Measurements from ENCODE around the gene TIMP3.

Gene TIMP3

GRCh38 chr22:32819120-32819519 lies 17.6 kb downstream of the TIMP3 start:
- H3K27ac ChIP-seq, result no peak overlapping the region
- in situ Hi-C loops (cut with HindIII; ENCODE audit: low pct_ligation_motif_present, low sequenced_read_pairs), result no loop called here

DNA sequence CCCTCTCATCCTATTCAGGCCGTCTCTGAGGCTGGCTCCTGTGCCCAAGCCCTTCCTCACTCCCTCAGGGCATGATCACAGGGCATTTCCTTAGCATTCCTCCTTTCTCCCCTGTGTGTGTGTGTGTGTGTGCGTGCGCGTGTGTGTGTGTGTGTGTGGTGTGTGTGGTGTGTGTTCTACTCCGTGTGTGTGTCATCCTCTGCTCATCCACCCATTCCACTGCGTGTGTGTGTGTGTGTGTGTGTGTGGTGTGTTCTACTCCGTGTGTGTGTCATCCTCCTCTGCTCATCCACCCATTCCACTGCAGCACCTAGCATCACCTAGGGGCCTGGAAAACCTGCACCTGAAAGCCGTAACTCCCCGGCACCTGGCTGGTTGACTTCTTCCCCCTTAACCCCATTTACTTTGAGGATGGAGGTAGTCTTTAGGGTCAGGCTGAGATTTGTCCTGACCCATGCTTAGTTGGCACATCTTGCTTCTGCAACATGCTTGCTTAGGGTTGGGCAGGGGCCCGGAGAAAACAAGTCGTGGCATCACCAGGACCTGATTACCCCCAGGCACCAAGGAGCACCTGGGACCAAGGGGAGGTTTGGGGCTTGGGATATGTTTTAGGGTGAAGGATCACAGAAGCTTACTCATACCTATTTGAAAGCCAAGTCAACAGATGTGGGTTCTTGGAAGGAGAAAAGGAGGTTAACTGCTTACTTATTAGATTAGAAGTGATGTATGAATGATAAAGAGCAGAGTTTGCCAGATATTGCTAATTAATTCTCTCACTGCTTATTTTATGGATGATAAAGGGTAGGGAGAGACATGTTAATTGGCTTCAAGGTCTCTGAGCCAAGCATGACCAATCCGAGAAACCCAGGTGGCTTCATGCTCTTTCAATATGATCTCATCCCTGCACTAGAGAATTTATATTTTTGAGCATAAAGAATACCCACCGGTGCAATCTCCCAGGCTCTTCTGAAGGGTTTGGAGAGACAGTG lies 18.9 kb downstream of the TIMP3 start:
- peaks cover 64% of the 10 kb centered on the region for H3K36me3 ChIP-seq (replicated peaks)

More at GRCh38 chr22:32819120-32819519, 17.6 kb downstream of the TIMP3 start:
- TF ChIP-seq, protein P1, sequence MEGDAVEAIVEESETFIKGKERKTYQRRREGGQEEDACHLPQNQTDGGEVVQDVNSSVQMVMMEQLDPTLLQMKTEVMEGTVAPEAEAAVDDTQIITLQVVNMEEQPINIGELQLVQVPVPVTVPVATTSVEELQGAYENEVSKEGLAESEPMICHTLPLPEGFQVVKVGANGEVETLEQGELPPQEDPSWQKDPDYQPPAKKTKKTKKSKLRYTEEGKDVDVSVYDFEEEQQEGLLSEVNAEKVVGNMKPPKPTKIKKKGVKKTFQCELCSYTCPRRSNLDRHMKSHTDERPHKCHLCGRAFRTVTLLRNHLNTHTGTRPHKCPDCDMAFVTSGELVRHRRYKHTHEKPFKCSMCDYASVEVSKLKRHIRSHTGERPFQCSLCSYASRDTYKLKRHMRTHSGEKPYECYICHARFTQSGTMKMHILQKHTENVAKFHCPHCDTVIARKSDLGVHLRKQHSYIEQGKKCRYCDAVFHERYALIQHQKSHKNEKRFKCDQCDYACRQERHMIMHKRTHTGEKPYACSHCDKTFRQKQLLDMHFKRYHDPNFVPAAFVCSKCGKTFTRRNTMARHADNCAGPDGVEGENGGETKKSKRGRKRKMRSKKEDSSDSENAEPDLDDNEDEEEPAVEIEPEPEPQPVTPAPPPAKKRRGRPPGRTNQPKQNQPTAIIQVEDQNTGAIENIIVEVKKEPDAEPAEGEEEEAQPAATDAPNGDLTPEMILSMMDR (IDR thresholded peaks at IDR 0.05; ENCODE audit: low read depth, low read length, missing control alignments), result no peak
- Histone ChIP-seq H3K4me3 (ENCODE audit: low read depth, low read length) (no peak overlapping the region), H3K36me3 (replicated peaks) (peaks cover 65% of the 10 kb centered on the region), H3K27me3 (replicated peaks) (no peaks in the 10 kb centered on the region)
- DNase-seq, result no peak

GRCh38 chr22:32822179-32822877 lies 20.8 kb downstream of the TIMP3 start:
- in situ Hi-C loops (cut with HindIII; ENCODE audit: low pct_ligation_motif_present, low sequenced_read_pairs), result no loop called here
- TF ChIP-seq, protein P1 (IDR thresholded peaks at IDR 0.05; ENCODE audit: low read depth, low read length, missing control alignments), result no peak
- no peak overlapping the region for H3K27ac ChIP-seq
- no peaks in the 10 kb centered on the region for H3K27me3 ChIP-seq (replicated peaks)
- peaks cover 57% of the 10 kb centered on the region for H3K36me3 ChIP-seq (replicated peaks)
- H3K4me3 ChIP-seq (ENCODE audit: low read depth, low read length), result no peak overlapping the region
- DNase-seq, result no peak

More for the DNA sequence above, 18.9 kb downstream of the TIMP3 start:
- in situ Hi-C loops (cut with HindIII; ENCODE audit: low pct_ligation_motif_present, low sequenced_read_pairs), result no loop called here
- H3K27ac ChIP-seq, result no peak overlapping the region
- H3K4me3 ChIP-seq (ENCODE audit: low read depth, low read length), result no peak overlapping the region
- no peak for DNase-seq
- H3K27me3 ChIP-seq (replicated peaks), result no peaks in the 10 kb centered on the region
- TF ChIP-seq, protein P1 (IDR thresholded peaks at IDR 0.05; ENCODE audit: low read depth, low read length, missing control alignments), result no peak

DNA sequence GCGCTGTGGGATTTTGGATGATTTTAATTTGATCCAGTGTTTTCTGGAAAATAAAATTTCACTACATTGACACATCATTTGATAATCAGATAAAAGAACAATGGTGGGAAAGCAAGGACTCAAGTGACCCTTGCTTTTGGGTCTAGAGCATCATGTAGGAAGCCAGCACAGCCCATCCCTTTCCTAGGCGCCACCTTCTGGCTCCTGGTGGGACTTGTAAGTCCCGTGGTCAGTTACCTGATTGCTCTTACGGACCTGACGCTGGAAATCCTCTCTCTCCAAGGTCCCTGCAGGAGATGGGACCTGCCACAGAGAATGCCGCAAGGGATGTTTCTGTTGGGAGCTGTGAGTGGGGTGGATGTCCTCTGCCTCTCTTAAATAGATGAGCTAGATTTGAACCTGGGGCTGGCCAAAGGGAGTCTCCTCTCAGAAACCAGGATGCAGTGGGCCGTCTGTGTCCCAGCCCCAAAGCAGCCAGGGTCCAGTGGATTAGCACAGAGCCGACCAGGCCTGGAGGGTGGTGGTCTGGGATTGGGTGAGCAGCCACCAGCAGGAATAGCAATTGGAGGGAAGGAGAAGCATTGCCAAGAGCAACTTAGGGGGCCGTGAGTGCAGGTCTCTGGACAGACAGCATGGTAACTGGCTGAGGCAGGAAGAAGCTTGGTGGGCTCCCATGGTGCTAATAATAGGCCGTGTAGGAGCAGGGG lies 21.7 kb downstream of the TIMP3 start:
- no peak overlapping the region for H3K27ac ChIP-seq
- no peaks in the 10 kb centered on the region for H3K27me3 ChIP-seq (replicated peaks)
- TF ChIP-seq, protein P1 (IDR thresholded peaks at IDR 0.05; ENCODE audit: low read depth, low read length, missing control alignments), result peak; percentile 77
- in situ Hi-C loops (cut with HindIII; ENCODE audit: low pct_ligation_motif_present, low sequenced_read_pairs), result no loop called here
- peaks cover 57% of the 10 kb centered on the region for H3K36me3 ChIP-seq (replicated peaks)
- no peak overlapping the region for H3K4me3 ChIP-seq (ENCODE audit: low read depth, low read length)
- DNase-seq, result no peak

DNA sequence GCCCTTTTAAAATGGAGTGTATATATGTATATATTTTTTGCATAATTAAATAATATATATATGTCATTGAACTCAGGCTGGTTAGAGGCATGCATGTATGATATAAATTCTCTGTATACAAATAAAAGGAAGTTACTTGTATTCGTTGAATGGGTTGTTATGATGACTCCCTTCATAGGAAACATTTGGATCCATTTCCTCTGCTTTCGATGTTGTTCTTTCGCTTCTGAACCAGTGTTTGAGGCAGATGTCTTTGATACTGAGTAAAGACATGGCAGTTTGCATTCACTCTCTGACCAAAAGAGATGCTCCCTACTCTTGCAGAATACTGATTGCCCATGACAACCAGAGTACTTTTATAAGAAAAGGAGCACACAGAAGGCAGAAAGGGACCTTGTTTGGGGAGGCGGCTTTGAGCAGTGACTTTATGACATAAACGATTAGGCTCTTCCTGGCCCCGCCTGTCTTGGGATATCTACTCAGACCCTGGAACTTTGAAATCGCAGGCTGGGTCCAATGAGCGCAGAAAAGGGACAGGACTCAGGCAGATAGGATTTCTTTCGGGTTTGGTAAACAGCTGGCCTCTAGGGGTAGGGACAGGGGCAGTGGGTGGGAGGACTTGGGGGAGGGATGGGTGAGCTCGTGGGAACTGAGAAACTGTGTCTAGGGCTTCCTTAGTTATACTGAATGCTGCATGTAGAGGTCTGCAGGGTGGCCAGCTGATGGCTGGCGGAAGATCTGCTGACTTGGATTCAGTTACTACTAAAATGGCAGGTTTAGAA lies 23.2 kb downstream of the TIMP3 start:
- no peak for DNase-seq
- TF ChIP-seq, protein P1 (IDR thresholded peaks at IDR 0.05; ENCODE audit: low read depth, low read length, missing control alignments), result no peak
- H3K4me3 ChIP-seq (ENCODE audit: low read depth, low read length), result no peak overlapping the region
- H3K27me3 ChIP-seq (replicated peaks), result no peaks in the 10 kb centered on the region
- H3K27ac ChIP-seq, result peak overlapping the region; percentile 13
- in situ Hi-C loops (cut with HindIII; ENCODE audit: low pct_ligation_motif_present, low sequenced_read_pairs), result no loop called here
- peaks cover 58% of the 10 kb centered on the region for H3K36me3 ChIP-seq (replicated peaks)
